IgD-negative memory B cell (primary cell): Measurements from ENCODE around the gene SLC50A1. TPM values are rescaled to one million over a fixed set of nuclear protein-coding genes. Genes with fewer than 3 reads are reported as not detected.
"Not testable (repeated sequence)": the region's sequence is repeated elsewhere in the genome, so short reads cannot be mapped to it uniquely, and the experiment has no call there.

Experiments
- H3K27ac Mint-ChIP-seq, 3 donors: one replicate each; pipeline ENCODE4 v1.8.0; 2020 to 2022; ENCODE audit warnings: mild to moderate bottlenecking in 3 of 3, mixed read lengths in 3 of 3, moderate library complexity in 1 of 3
- H3K27me3 Mint-ChIP-seq: one replicate; pipeline ENCODE4 v1.8.0; 2021; ENCODE audit warnings: mixed read lengths
- H3K36me3 Mint-ChIP-seq: one replicate; pipeline ENCODE4 v1.8.0; 2020; ENCODE audit warnings: mild to moderate bottlenecking, mixed read lengths
- H3K4me1 Mint-ChIP-seq, 3 donors: one replicate each; pipeline ENCODE4 v1.8.0; 2020 to 2022; ENCODE audit warnings: mixed read lengths in 3 of 3, mild to moderate bottlenecking in 1 of 3
- H3K4me3 Mint-ChIP-seq, 4 donors: one replicate each; pipeline ENCODE4 v1.8.0; 2020 to 2022; ENCODE audit warnings: mild to moderate bottlenecking in 4 of 4, mixed read lengths in 4 of 4, moderate library complexity in 3 of 4
- H3K9me3 Mint-ChIP-seq, 3 donors: one replicate each; pipeline ENCODE4 v1.8.0; 2020 to 2021; ENCODE audit warnings: mixed read lengths in 3 of 3, mild to moderate bottlenecking in 1 of 3
- polyA plus RNA-seq: library from polyadenylated mRNA; unstranded; fragments of 300-500 nt; fragmentation: Illumina TruSeq; gene quantifications from one replicate; pipeline ENCODE4 v1.2.3, GENCODE V29; 2021

The SLC50A1 gene
- polyA plus RNA-seq, 1 donor from 2014 or later: 72.9 TPM

- H3K4me1 Mint-ChIP-seq: peaks cover 26 to 27% (median 26%) of the 10 kb centered on the region in 3 donors
Observed at GRCh38 chr1:155167166-155168104, 31.8 kb downstream of the SLC50A1 start.

GRCh38 chr1:155168105-155168445, 32.4 kb downstream of the SLC50A1 start:
- H3K27me3 Mint-ChIP-seq, H3K9me3 Mint-ChIP-seq, H3K36me3 Mint-ChIP-seq: not testable (repeated sequence)
- Mint-ChIP-seq H3K27ac (peak overlapping the region in 1 of 3 donors; percentile 80), H3K4me3 (peak overlapping the region; percentile 63 to 92 (median 81)), H3K4me1 (peaks cover 27 to 31% (median 28%) of the 10 kb centered on the region in 3 donors)

More at GRCh38 chr1:155167166-155168104, 31.8 kb downstream of the SLC50A1 start:
- H3K27me3 Mint-ChIP-seq: no peaks in the 10 kb centered on the region
- H3K36me3 Mint-ChIP-seq: no peaks in the 10 kb centered on the region
- H3K27ac Mint-ChIP-seq: peak overlapping the region; percentile 39 to 80 (median 74)
- H3K4me3 Mint-ChIP-seq: peak overlapping the region; percentile 63 to 92 (median 81)
- H3K9me3 Mint-ChIP-seq: no peaks in the 10 kb centered on the region

GRCh38 chr1:155168456-155169210, 33.0 kb downstream of the SLC50A1 start:
- H3K27me3 Mint-ChIP-seq: peaks cover 3% of the 10 kb centered on the region
- H3K4me1 Mint-ChIP-seq: peaks cover 31 to 35% (median 33%) of the 10 kb centered on the region in 3 donors
- H3K27ac Mint-ChIP-seq: no peak overlapping the region
- H3K9me3 Mint-ChIP-seq: no peaks in the 10 kb centered on the region
- peak overlapping the region in 1 of 4 donors; percentile 75 for H3K4me3 Mint-ChIP-seq
- no peaks in the 10 kb centered on the region for H3K36me3 Mint-ChIP-seq

GRCh38 chr1:155169541-155169940, 33.9 kb downstream of the SLC50A1 start:
- Mint-ChIP-seq H3K27ac (peak overlapping the region in 1 of 3 donors; percentile 36), H3K4me1 (peaks cover 32 to 36% (median 35%) of the 10 kb centered on the region in 3 donors)

GRCh38 chr1:155170101-155170785, 34.6 kb downstream of the SLC50A1 start:
- no peaks in the 10 kb centered on the region for H3K9me3 Mint-ChIP-seq
- no peak overlapping the region for H3K27ac Mint-ChIP-seq
- H3K27me3 Mint-ChIP-seq: peaks cover 3% of the 10 kb centered on the region
- peak overlapping the region in 1 of 4 donors; percentile 76 for H3K4me3 Mint-ChIP-seq
- no peaks in the 10 kb centered on the region for H3K36me3 Mint-ChIP-seq
- peaks cover 32 to 39% (median 35%) of the 10 kb centered on the region in 3 donors for H3K4me1 Mint-ChIP-seq

More at GRCh38 chr1:155169541-155169940, 33.9 kb downstream of the SLC50A1 start:
- H3K27me3 Mint-ChIP-seq: peaks cover 3% of the 10 kb centered on the region
- peak overlapping the region in 2 of 4 donors; percentile 59 to 75 for H3K4me3 Mint-ChIP-seq
- H3K9me3 Mint-ChIP-seq: no peaks in the 10 kb centered on the region
- no peaks in the 10 kb centered on the region for H3K36me3 Mint-ChIP-seq

GRCh38 chr1:155170806-155171205, 35.2 kb downstream of the SLC50A1 start:
- Mint-ChIP-seq H3K36me3 (no peaks in the 10 kb centered on the region), H3K4me3 (peak overlapping the region in 1 of 4 donors; percentile 7), H3K27me3 (peaks cover 3% of the 10 kb centered on the region), H3K9me3 (no peaks in the 10 kb centered on the region), H3K27ac (no peak overlapping the region), H3K4me1 (peaks cover 32 to 37% (median 35%) of the 10 kb centered on the region in 3 donors)

GRCh38 chr1:155171836-155172731, 36.4 kb downstream of the SLC50A1 start:
- peaks cover 34 to 38% (median 37%) of the 10 kb centered on the region in 3 donors for H3K4me1 Mint-ChIP-seq
- peak overlapping the region; percentile 90 to 99 (median 99) for H3K27ac Mint-ChIP-seq
- no peaks in the 10 kb centered on the region for H3K36me3 Mint-ChIP-seq
- H3K27me3 Mint-ChIP-seq: peaks cover 3% of the 10 kb centered on the region
- no peaks in the 10 kb centered on the region for H3K9me3 Mint-ChIP-seq
- H3K4me3 Mint-ChIP-seq: peak overlapping the region; percentile 94 to 100 (median 98)

GRCh38 chr1:155172732-155173477, 37.3 kb downstream of the SLC50A1 start, which contains the start of gene KRTCAP2:
KRTCAP2 (minus strand) TSS chr1:155173304; CDS start chr1:155173224, 80 bp downstream.
- H3K27ac Mint-ChIP-seq: peak within 1 kb of the TSS; percentile 90 to 99 (median 99)
- H3K27me3 Mint-ChIP-seq: peaks cover 3% of the 10 kb centered on the region
- no peaks in the 10 kb centered on the region for H3K9me3 Mint-ChIP-seq
- H3K36me3 Mint-ChIP-seq: no peaks in the 10 kb centered on the region
- peaks cover 26 to 31% (median 31%) of the 10 kb centered on the region in 3 donors for H3K4me1 Mint-ChIP-seq
- H3K4me3 Mint-ChIP-seq: peak within 1 kb of the TSS; percentile 94 to 100 (median 98)

- H3K27me3 Mint-ChIP-seq: peaks cover 3% of the 10 kb centered on the region
- H3K27ac Mint-ChIP-seq: peak within 1 kb of the TSS; percentile 90 to 99 (median 99)
- no peaks in the 10 kb centered on the region for H3K36me3 Mint-ChIP-seq
Observed at GRCh38 chr1:155173478-155174323, 38.0 kb downstream of the SLC50A1 start, which contains the start of gene TRIM46. TRIM46 (plus strand) TSS chr1:155173849; CDS start chr1:155173967, 118 bp downstream.

GRCh38 chr1:155174324-155175280, 39.0 kb downstream of the SLC50A1 start:
- Mint-ChIP-seq H3K27ac (peak overlapping the region in 1 of 3 donors; percentile 90), H3K9me3 (no peaks in the 10 kb centered on the region), H3K36me3 (no peaks in the 10 kb centered on the region), H3K4me3 (peak overlapping the region; percentile 94 to 100 (median 98)), H3K27me3 (peaks cover 3% of the 10 kb centered on the region), H3K4me1 (peaks cover 21 to 27% (median 25%) of the 10 kb centered on the region in 3 donors)

More at GRCh38 chr1:155173478-155174323, 38.0 kb downstream of the SLC50A1 start, which contains the start of gene TRIM46:
- Mint-ChIP-seq H3K4me1 (peaks cover 25 to 30% (median 29%) of the 10 kb centered on the region in 3 donors), H3K4me3 (peak within 1 kb of the TSS; percentile 94 to 100 (median 98)), H3K9me3 (no peaks in the 10 kb centered on the region)

GRCh38 chr1:155175281-155175926, 39.8 kb downstream of the SLC50A1 start:
- peaks cover 3% of the 10 kb centered on the region for H3K27me3 Mint-ChIP-seq
- peak overlapping the region in 3 of 4 donors; percentile 12 to 49 (median 43) for H3K4me3 Mint-ChIP-seq
- no peaks in the 10 kb centered on the region for H3K36me3 Mint-ChIP-seq
- H3K9me3 Mint-ChIP-seq: no peaks in the 10 kb centered on the region
- peaks cover 20 to 26% (median 23%) of the 10 kb centered on the region in 3 donors for H3K4me1 Mint-ChIP-seq
- no peak overlapping the region for H3K27ac Mint-ChIP-seq
